Aorta (tissue), 5 donors: ENCODE results near the gene PCBD1. TPM values are rescaled to one million over a fixed set of nuclear protein-coding genes. Genes with fewer than 3 reads are reported as not detected.

Experiments used
- ATAC-seq: fragments of 200-7000 bp; cut with Tn5 transposase; one replicate; pipeline ENCODE4 v1.9.1; 2022; ENCODE audit warnings: moderate library complexity; ENCODE audit not compliant: low FRiP score
- DNase-seq, 2 donors: peaks; one replicate each; pipeline ENCODE4 v3.0.0-alpha.2; 2020
- H3K27ac ChIP-seq, 2 donors: one replicate each; pipeline ENCODE4 v1.5.1; 2013; ENCODE audit warnings: low read length in 2 of 2, mild to moderate bottlenecking in 2 of 2, moderate library complexity in 2 of 2, control low read depth in 1 of 2, inconsistent platforms in 1 of 2, low read depth in 1 of 2
- H3K27me3 ChIP-seq, 2 donors: one replicate each; pipeline ENCODE4 v1.6.1; 2013; ENCODE audit warnings: control low read depth in 1 of 2, low read length in 1 of 2, mild to moderate bottlenecking in 1 of 2, moderate library complexity in 1 of 2; ENCODE audit not compliant: insufficient read depth in 2 of 2, control insufficient read depth in 1 of 2
- H3K36me3 ChIP-seq, 2 donors: one replicate each; pipeline ENCODE4 v1.6.1; 2013; ENCODE audit warnings: control low read depth in 1 of 2, low read length in 1 of 2, mild to moderate bottlenecking in 1 of 2; ENCODE audit not compliant: insufficient read depth in 2 of 2, control insufficient read depth in 1 of 2
- H3K4me1 ChIP-seq, 2 donors: one replicate each; pipeline ENCODE4 v1.6.1; 2013; ENCODE audit warnings: low read length in 2 of 2, control low read depth in 1 of 2, mild to moderate bottlenecking in 1 of 2, moderate library complexity in 1 of 2; ENCODE audit not compliant: insufficient read depth in 2 of 2, control insufficient read depth in 1 of 2
- H3K4me3 ChIP-seq, 2 donors: one replicate each; pipeline ENCODE4 v1.5.1; 2013; ENCODE audit warnings: low read length in 2 of 2, control low read depth in 1 of 2, mild to moderate bottlenecking in 1 of 2
- H3K9me3 ChIP-seq: one replicate; pipeline ENCODE4 v1.6.1; 2013; ENCODE audit warnings: mild to moderate bottlenecking, low read length; ENCODE audit not compliant: control insufficient read depth
- WGBS, 2 donors: extraction: QIAGEN DNeasy Blood & Tissue Kit; methylation state at CpG; one replicate each; pipeline ENCODE4 v1.1.7; 2013; 5-methylcytosine and 5-hydroxymethylcytosine counted together
- intact Hi-C, 2 donors: fragments of 100-400 bp; cut with DNase I; formaldehyde crosslinking; loops; one replicate each; pipeline versions ENCODE4 v1.14.2 to v1.15.0; 2022
- long read RNA-seq, 2 donors: library from polyadenylated mRNA; unstranded; transcript quantifications; one replicate each; pipeline ENCODE4 v2.0.0, GENCODE V29; 2020 to 2021
- polyA plus RNA-seq, 2 donors: library from polyadenylated mRNA; stranded (reverse); fragments of 200-250 nt; gene quantifications; one replicate each; pipeline ENCODE4 v1.2.3, GENCODE V29; 2013
- total RNA-seq, 2 donors: library from RNA; stranded (reverse); fragmentation: NEBNext Ultra II Directional; extraction: Animal tissue kit (Norgen Biotek cat#: 25700); gene quantifications; one replicate each; pipeline ENCODE4 v1.2.1, GENCODE V29; 2021
- donor health status: healthy with polysubstance abuse.
- donor health status: Bipolar disorder and iron deficiency.
- donor health status: DM: no; HTN: no; CAD: no.
- donor health status: DM: no; HTN: no; CAD: no.
- donor health status: DM: yes; HTN: yes; CAD: no.

The PCBD1 gene
- total RNA-seq (10 to 100 TPM; 46.0 to 49.1 TPM), polyA plus RNA-seq (10 to 100 TPM; 65.7 to 84.3 TPM)
- long read RNA-seq, donor 1, transcript PCBD1-201 (4 exons, 1,006 nt): major isoform, 26 of 34 reads
- long read RNA-seq, donor 1, partial matches to known transcripts: 6 of 34 reads
- long read RNA-seq, donor 1, other reads (novel, unspliced or antisense): 2 of 34 reads
- long read RNA-seq, donor 2, transcript PCBD1-201 (4 exons, 1,006 nt): major isoform, 18 of 20 reads
- long read RNA-seq, donor 2, partial matches to known transcripts: 1 of 20 reads
- long read RNA-seq, donor 2, other reads (novel, unspliced or antisense): 1 of 20 reads

DNA sequence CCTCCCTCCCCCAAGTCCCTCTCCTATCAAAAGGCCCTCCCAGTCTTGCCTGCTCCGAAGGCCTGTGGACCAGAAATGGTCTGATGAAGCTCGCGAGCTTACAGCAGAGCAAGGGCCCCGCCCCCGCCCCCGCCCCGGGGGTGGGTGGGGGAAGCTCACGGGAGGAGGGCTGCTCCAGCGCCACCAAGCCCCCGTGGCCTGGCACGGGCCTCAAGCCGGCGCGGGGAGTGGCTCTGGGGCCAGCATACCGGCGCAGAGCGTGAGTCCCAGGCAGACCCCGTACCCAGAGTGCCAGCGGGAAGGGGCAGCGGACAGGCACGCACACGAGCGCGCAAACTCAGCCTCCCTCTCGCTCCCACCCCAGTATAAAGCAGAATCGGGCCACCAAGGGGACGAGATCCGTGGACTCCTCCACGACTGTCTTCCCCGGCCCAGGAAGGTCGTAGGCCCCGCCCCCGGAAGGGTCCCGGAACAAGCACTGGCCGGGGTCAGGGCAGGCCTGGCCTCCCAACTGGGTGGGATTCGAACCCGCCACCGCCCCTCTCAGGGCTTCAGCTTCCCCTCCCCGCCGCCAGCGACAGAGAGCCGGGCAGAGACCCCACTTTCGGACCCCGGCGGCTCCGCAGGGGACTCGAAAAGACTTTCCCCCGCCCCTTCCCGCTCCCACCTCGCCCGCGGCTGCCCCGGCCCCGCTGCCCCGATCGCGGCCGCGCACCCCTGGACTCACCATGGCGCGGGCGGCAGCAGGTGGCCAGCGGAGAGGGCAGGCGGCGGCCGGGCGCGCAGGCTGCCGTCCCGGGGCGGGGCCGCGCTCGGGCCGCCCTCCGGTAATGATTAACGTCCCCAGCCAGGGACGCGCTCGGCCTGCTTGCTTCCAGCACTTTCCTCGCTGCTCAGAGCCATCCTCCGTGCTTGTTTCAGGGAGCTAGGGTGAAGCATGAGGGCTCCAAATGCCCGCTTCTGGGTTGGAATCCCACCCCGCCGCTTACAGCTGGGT lies at the start of gene PCBD1:
Gene PCBD1, minus strand, starts transcription at position 762 of the 997 bp plus-strand sequence. Its CDS starts 32 bp downstream, at position 730.
- no peaks in the 10 kb centered on the region for H3K4me1 ChIP-seq
- peak within 1 kb of the TSS; percentile 71 to 88 for H3K27ac ChIP-seq
- ATAC-seq: peak; percentile 93
- intact Hi-C loops: no loop called here
- DNase-seq: peak; percentile 85 to 93
- H3K9me3 ChIP-seq: no peaks in the 10 kb centered on the region
- peak within 1 kb of the TSS; percentile 29 to 92 for H3K4me3 ChIP-seq
- H3K27me3 ChIP-seq: no peaks in the 10 kb centered on the region
- WGBS, 2 donors: 1% methylated on average over 71 to 85 of the region's 85 CpGs
- peaks cover 0 to 7% of the 10 kb centered on the region in 2 donors for H3K36me3 ChIP-seq

DNA sequence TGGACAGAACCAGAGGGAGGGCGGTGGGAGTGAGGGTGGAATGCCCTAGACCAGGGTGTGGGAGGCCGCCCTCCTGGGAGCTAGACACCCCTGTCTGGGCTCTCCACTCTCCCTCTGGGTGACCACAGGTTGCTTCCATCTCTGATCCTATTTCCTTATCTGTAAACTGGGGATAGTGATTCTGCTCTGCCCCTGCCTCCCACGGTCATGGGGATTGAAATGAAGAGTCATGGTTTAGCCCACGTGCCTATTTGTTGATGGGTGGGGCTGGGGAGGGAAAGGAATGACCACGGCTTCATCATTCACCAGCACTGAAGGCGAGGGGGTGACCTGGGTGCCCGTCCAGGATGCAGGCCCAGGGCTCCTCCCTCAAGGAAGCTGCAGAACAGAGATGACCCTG lies 49.3 kb upstream of the PCBD1 start:
- no peak for ATAC-seq
- Histone ChIP-seq H3K4me1 (no peaks in the 10 kb centered on the region), H3K9me3 (no peaks in the 10 kb centered on the region), H3K27me3 (no peaks in the 10 kb centered on the region), H3K36me3 (no peaks in the 10 kb centered on the region), H3K27ac (no peak overlapping the region), H3K4me3 (no peak overlapping the region)
- intact Hi-C loops: no loop called here
- WGBS, 2 donors: 91 to 94% methylated on average over 7 of the region's 7 CpGs
- DNase-seq: no peak

DNA sequence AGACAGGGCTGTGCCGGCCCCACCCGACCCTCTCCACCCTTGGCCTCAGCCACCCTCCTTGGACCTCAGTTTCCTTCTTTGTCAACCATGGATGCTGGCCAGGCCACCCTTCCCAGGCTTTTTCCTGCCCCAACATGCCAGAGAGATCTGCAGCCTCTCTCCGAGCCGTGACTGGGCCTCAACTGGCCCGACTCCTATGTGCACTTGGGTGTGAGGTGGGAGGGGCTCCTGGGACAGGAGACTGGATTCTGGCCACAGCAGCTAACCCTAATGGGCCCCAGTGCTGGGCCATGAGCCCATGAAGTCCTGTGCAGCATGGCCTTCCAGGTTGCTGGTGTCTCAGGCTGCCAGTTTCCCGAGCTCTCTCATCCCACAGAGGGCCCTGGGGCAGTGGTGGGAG lies 47.7 kb upstream of the PCBD1 start:
- ATAC-seq (no peak), DNase-seq (no peak)
- intact Hi-C loops: no loop called here
- Histone ChIP-seq H3K4me3 (no peak overlapping the region), H3K27me3 (no peaks in the 10 kb centered on the region), H3K36me3 (no peaks in the 10 kb centered on the region), H3K9me3 (no peaks in the 10 kb centered on the region), H3K4me1 (no peaks in the 10 kb centered on the region), H3K27ac (no peak overlapping the region)
- WGBS, 2 donors: 88 to 91% methylated on average over 6 of the region's 6 CpGs

DNA sequence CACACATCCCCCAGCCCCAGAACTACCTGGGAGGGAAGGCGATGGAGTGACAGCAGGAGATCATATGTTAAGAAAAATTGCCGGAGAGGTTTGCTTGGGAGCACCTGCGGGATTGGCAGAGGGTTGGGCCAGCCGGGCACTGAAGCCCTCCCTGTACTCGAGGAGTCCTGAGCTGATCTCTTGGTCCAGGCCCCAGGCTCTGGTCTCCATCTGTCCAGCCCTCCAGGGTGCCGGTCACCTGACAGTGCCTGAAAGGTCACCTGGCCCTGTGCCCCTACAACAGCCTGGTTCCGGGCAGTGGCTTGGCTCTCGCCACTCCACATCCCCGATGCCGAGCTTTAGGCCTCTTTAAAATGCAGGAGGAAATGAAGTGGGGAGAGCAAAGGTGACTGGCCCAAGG lies 47.3 kb upstream of the PCBD1 start:
- WGBS, 2 donors: 95 to 96% methylated on average over 10 of the region's 10 CpGs
- Histone ChIP-seq H3K27ac (no peak overlapping the region), H3K4me3 (no peak overlapping the region), H3K36me3 (no peaks in the 10 kb centered on the region), H3K27me3 (no peaks in the 10 kb centered on the region), H3K4me1 (no peaks in the 10 kb centered on the region), H3K9me3 (no peaks in the 10 kb centered on the region)
- ATAC-seq (no peak), DNase-seq (no peak)
- intact Hi-C loops: no loop called here

DNA sequence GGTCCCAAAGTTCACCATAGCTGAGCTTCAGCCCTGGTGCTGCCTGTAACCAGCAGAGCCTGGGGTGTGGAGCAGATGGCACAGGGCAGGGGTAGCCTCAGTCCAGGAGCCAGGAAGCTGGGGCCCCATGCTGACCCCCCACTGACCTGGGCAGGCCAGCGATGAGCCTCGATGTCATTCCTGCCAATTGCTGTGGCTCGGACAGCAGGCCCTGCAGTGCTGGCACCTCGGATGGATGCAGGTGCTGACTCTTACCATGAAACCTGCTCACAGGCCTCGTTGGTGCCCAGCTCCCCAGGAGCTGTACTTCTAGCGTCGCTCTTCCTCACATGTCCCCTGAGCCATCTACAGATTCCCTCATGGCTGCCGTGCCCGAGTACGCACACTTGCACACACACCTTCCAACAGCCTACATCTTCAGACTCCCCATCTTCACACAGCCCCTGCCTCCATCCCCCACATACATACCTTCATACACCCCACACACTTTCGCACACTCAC lies 46.8 kb upstream of the PCBD1 start:
- Histone ChIP-seq H3K9me3 (no peaks in the 10 kb centered on the region), H3K27ac (no peak overlapping the region), H3K36me3 (no peaks in the 10 kb centered on the region), H3K4me1 (no peaks in the 10 kb centered on the region), H3K27me3 (no peaks in the 10 kb centered on the region), H3K4me3 (no peak overlapping the region)
- intact Hi-C loops: no loop called here
- WGBS, 2 donors: 94 to 95% methylated on average over 11 of the region's 11 CpGs
- no peak for DNase-seq
- ATAC-seq: no peak

DNA sequence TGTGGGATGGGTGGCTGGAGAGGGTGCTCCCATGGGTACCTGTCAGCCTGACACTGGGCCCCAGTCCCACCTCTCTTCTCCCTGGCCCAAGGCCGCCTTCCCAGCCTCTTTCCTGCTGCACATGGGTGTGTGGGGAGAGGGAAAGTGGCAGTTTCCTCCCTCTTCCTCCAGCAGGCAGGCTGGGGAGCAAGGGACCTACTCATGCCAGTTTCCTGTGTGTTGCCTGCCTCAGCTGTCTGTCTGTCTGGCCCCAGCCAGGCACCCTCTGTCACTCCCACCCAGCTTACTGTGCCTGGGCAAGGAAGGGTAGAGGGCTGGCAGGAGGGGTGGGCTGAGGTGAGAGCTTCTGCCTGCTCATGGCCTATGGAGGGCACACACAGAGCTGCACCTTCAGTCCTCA lies 46.3 kb upstream of the PCBD1 start:
- no peaks in the 10 kb centered on the region for H3K27me3 ChIP-seq

DNA sequence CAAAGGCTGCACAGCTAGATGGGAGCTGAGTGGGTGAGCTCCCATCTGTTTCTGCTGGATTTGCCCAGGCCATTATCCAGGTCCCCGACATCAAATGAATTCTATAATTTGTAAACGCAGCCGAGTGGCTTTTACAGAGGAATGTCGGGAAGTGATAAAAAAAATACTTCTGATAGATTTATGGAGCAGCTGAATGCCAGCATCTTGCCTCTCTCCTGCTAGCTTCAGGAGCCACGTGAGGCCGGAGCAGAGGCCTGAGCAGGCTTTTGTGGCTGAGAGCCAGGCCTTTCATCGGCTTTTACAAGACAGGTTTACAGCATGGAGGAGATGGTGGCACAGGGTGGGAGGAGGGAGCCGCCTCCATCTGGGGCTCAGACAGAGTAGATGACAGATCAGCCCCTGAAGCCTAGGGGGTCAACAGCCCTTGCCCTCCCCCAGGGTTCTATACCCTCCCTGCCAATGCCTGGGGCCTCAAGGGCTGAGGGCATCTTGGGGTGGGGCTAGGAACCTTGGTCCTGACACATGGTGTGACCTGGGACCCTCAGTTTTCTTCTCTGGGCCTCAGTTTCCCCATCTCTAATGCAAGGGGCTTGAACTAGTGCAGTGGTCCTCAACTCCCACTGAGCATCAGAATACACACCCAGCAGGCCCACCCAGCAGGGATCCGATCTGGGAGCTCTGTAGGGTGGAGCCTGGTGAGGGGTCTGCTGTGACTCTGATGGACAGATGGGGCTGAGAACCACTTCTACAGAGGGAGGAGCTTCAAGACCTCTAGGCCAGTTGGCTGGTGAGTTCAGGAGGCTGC lies 44.2 kb upstream of the PCBD1 start:
- Histone ChIP-seq H3K27ac (no peak overlapping the region), H3K36me3 (no peaks in the 10 kb centered on the region), H3K9me3 (no peaks in the 10 kb centered on the region), H3K4me1 (no peaks in the 10 kb centered on the region), H3K27me3 (no peaks in the 10 kb centered on the region), H3K4me3 (no peak overlapping the region)
- no peak for ATAC-seq
- 52 to 65% methylated on average over 9 of the region's 9 CpGs for WGBS, 2 donors
- intact Hi-C loops: no loop called here
- DNase-seq: no peak

More for the DNA sequence above, 46.3 kb upstream of the PCBD1 start:
- DNase-seq: no peak
- no peak for ATAC-seq
- WGBS, 2 donors: 91 to 100% methylated on average over 1 of the region's 1 CpG
- H3K27ac ChIP-seq: no peak overlapping the region
- H3K4me3 ChIP-seq: no peak overlapping the region
- intact Hi-C loops: no loop called here
- no peaks in the 10 kb centered on the region for H3K36me3 ChIP-seq
- no peaks in the 10 kb centered on the region for H3K4me1 ChIP-seq
- no peaks in the 10 kb centered on the region for H3K9me3 ChIP-seq

DNA sequence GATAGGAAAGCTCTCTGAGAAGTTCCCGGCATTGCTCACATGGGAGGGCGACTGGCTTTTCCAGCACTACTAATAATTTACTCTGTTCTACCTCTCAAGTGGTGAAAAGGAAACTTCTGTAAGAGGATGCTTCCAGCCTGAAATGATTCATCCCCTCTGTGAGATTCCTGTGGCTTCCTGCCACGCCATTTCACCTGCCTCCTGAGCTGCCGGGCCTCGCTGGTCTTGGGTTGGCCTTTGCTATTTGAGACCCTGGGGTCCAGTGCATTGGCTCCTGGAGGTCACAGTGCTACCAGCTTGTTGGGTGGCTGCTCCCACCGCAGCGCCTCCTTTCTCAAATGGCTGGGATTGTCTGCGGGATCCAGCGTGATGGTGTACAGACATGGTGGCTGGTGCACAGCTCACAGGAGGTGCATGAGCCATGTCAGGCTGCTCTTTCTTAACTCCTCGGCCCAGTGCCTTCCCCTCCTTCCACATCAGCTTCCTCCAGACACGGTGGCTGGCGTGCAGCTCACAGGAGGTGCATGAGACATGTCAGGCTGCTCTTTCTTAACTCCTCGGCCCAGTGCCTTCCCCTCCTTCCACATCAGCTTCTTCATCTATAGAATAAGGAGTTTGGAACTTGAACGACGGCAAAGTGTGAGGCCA lies 42.9 kb upstream of the PCBD1 start:
- H3K9me3 ChIP-seq: no peaks in the 10 kb centered on the region
- DNase-seq (no peak), ATAC-seq (no peak)

More for the DNA sequence above, 42.9 kb upstream of the PCBD1 start:
- no peaks in the 10 kb centered on the region for H3K36me3 ChIP-seq
- H3K27ac ChIP-seq: no peak overlapping the region
- H3K4me3 ChIP-seq: no peak overlapping the region
- intact Hi-C loops: no loop called here
- H3K27me3 ChIP-seq: no peaks in the 10 kb centered on the region
- H3K4me1 ChIP-seq: no peaks in the 10 kb centered on the region
- WGBS, 2 donors: 93% methylated on average over 15 of the region's 15 CpGs
